Measurements from ENCODE around the gene OR9I1.

Gene OR9I1, protein sequence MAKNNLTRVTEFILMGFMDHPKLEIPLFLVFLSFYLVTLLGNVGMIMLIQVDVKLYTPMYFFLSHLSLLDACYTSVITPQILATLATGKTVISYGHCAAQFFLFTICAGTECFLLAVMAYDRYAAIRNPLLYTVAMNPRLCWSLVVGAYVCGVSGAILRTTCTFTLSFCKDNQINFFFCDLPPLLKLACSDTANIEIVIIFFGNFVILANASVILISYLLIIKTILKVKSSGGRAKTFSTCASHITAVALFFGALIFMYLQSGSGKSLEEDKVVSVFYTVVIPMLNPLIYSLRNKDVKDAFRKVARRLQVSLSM

GRCh38 chr11:58125469-58125868 lies at the start of gene OR9I1:
Gene OR9I1, minus strand, starts transcription at chr11:58125530. Its CDS starts 6,086 bp downstream, at chr11:58119444.
- no peak for DNase-seq

GRCh38 chr11:58165504-58166106 lies 40.3 kb upstream of the OR9I1 start:
- DNase-seq: no peak

DNA sequence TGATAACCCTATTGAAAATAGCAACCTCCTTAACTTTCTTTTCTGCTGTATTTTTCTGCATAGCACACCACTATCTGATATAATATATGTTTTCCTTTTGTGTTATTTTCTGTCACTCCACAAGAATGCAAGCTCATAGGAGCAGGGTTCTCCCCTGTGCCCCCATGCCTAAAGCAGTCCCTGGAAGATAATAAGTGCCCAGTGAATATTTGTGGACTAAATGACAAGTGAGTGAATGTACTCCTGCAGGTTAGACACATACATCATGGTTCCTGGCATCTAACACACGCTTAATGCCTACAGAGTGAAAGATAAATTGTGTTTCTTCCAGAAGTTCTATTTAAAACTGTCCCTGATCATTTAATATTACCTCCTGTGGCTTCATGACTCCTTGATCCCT lies 39.7 kb upstream of the OR9I1 start:
- no peak for DNase-seq

DNA sequence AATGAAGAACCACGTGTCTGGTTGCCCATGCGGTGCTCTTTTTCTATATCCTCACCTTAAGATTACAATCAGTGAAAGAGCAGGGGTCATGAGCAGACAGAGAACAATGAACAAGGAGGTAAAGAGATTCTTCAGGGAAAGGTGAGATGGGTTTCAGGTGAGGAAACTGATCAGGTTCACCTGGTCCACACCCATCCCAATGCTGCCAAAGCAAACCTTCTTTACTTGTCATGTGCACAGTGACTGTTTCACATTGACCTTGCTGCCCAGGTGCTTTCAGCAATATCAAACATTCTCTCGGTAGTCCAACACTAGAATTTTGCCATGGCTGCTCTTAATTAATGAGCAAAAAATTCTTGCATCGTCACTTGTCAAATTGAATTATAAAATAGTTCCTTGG lies 39.1 kb upstream of the OR9I1 start:
- DNase-seq: no peak

DNA sequence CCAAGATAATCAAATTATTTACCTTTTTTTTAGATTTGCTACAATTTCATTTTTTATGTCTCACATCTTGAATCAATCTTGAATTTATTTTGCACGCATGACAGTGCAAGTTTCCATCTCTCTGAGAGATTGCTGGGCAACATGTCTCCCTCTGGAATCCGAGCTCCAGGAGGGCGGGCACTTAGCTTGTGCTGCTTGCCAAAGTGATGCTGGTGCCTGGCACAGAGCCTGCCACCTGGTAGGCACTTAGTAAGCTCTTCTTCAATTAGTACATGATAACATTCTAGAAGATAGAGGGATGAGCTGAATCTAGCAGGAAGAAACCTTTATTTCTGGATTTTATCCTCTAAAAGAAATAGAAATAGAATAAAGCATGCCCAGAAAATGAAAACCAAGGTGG lies 27.5 kb upstream of the OR9I1 start:
- DNase-seq: no peak

GRCh38 chr11:58142761-58143160 lies 17.4 kb upstream of the OR9I1 start:
- no peak for DNase-seq

DNA sequence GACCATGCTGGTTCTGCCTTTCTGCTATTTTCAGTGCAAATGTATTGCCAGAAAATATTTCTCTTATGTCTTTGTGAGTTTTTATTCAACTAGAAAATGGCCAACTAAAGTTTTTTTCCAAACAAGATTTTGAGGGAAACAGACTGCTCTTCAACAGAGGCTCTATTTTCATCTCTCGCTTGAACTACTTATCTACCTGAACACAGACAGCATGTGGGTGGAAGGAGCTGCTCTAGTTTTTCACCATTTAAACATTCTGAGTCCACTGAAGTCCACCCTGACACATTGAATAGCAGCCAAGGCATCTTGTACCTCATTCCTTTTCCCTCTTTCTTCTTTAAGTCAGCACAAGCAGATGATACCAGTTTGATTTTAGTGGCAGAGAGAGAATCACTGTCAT lies 9.8 kb upstream of the OR9I1 start:
- no peak for DNase-seq

DNA sequence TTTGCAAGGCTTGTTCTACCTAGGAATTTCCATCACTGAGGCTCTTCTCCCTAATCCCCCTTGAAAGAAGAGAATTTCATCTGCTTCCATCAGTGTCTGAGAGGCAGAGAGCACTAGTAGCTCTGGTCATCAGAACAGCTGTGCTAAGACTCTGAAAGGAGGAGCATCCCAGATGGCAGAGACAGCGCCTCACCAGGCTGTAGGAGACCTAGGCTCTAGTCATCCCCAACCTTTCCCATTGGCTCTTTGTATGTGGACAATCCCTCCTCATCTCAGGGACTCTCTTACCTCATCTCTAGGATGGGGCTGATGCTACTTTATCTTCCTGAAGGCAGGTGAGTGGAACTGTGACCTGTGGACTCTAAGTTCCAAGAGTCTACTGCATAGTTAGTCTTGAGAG lies 8.8 kb upstream of the OR9I1 start:
- no peak for DNase-seq

- no peak for DNase-seq
These were observed 8.2 kb upstream of the OR9I1 start for GRCh38 chr11:58133309-58134076.

DNA sequence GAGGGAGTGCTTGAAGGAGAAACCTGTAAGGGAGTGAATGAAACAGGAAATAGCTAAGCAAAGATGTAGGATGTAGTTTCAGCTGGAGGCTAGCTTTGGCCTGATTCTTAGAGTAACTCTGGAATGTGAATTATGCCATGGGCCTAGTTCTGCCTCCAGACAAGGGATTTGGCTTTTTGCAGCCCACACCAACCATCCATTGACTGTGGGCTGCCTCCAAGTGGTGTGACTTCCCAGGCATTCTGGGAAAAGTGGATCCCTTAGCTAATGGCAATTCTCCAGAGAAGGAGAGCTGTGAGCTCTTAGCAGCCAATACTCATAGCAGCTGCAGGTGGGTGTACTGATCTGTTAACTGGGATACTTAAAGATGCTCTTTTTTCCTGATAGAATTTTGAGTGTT lies 2.0 kb upstream of the OR9I1 start:
- DNase-seq: no peak

DNA sequence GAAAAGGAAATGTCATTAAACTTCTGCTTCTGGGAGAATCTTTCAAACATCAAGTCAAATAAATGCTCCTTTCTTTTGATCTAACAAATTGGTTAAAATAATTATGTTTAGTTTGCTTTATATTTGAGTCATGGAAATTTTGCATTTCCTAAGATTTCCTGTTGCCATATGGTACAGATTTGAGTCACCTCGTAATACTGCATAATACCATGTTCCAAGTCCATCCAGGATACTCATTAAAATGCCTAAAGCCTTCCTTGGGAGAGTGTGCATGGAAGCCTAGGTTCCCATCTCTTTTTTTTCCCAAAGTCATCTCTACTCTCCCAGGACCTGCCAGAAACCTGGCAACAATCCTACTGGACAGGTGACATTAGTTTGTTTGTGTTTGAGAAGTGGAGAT lies 4.2 kb downstream of the OR9I1 start:
- no peak for DNase-seq

- DNase-seq: no peak
These were observed 27.9 kb downstream of the OR9I1 start for GRCh38 chr11:58097437-58097836.

DNA sequence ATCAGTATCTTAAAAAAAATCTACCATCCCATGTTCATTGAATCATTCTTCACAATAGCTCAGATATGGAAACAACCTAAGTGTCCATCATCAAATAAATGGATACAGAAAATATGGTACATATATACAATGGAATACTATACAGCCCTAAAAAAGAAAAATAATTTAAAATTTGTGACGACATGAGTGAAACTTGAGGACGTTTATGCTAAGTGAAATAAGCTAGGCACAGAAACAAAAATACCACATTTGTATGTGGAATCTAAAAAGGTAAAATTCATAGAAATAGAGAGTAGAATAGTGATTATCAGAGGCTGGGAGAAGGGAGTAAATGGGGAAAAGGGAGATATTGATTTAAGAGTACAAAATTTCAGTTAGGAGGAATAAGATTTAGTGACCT lies 38.8 kb downstream of the OR9I1 start:
- DNase-seq: no peak

- DNase-seq: no peak
These were observed 49.5 kb downstream of the OR9I1 start for GRCh38 chr11:58075781-58076180.

GRCh38 chr11:58070585-58070984 lies 54.7 kb downstream of the OR9I1 start:
- DNase-seq: no peak

- no peak for DNase-seq
These were observed 56.7 kb downstream of the OR9I1 start for GRCh38 chr11:58068655-58069054.

GRCh38 chr11:58067685-58068084 lies 57.6 kb downstream of the OR9I1 start:
- DNase-seq: no peak
